ENCODE measurements around the gene COL23A1.

The COL23A1 gene

GRCh38 chr5:178590141-178590923, at the start of gene COL23A1:
COL23A1 (minus strand) TSS chr5:178590393.
- DNase-seq = peak; percentile 1

GRCh38 chr5:178637356-178638074, 47.3 kb upstream of the COL23A1 start:
- DNase-seq = no peak

- DNase-seq = no peak
Observed at GRCh38 chr5:178632285-178632684, 42.1 kb upstream of the COL23A1 start.

- DNase-seq = no peak
Observed at GRCh38 chr5:178630951-178631350, 40.8 kb upstream of the COL23A1 start.

GRCh38 chr5:178630475-178630930, 40.3 kb upstream of the COL23A1 start:
- no peak for DNase-seq

- DNase-seq = no peak
Observed at GRCh38 chr5:178627259-178627598, 37.0 kb upstream of the COL23A1 start.

GRCh38 chr5:178626484-178627258, 36.5 kb upstream of the COL23A1 start, which contains the start of gene CLK4:
CLK4 (minus strand) TSS chr5:178627050; CDS start chr5:178623416, 3,634 bp downstream.
- peak; percentile 76 for DNase-seq

- no peak for DNase-seq
Observed at GRCh38 chr5:178625679-178626483, 35.7 kb upstream of the COL23A1 start.

GRCh38 chr5:178624631-178625546, 34.7 kb upstream of the COL23A1 start:
- DNase-seq = no peak

- DNase-seq = no peak
Observed at GRCh38 chr5:178622679-178623247, 32.6 kb upstream of the COL23A1 start.

- no peak for DNase-seq
Observed at GRCh38 chr5:178619390-178619789, 29.2 kb upstream of the COL23A1 start.

- no peak for DNase-seq
Observed at GRCh38 chr5:178612299-178612698, 22.1 kb upstream of the COL23A1 start.

GRCh38 chr5:178606269-178606668, 16.1 kb upstream of the COL23A1 start:
- no peak for DNase-seq

- DNase-seq = no peak
Observed at GRCh38 chr5:178605788-178606187, 15.6 kb upstream of the COL23A1 start.

- no peak for DNase-seq
Observed at GRCh38 chr5:178602752-178603151, 12.6 kb upstream of the COL23A1 start.

- DNase-seq = no peak
Observed at GRCh38 chr5:178595750-178596149, 5.6 kb upstream of the COL23A1 start.

- DNase-seq = no peak
Observed at GRCh38 chr5:178595150-178595549, 5.0 kb upstream of the COL23A1 start.

GRCh38 chr5:178590924-178591423, 781 bp upstream of the COL23A1 start:
- DNase-seq = no peak

GRCh38 chr5:178589180-178590140, 733 bp downstream of the COL23A1 start:
- no peak for DNase-seq

GRCh38 chr5:178588769-178589168, 1.4 kb downstream of the COL23A1 start:
- DNase-seq = no peak
